NCI-H1105 treated with DMSO at 0.1 percent for 48 hours (cell line): ENCODE results near the gene OR14J1.
"Not testable (repeated sequence)": the region's sequence is repeated elsewhere in the genome, so short reads cannot be mapped to it uniquely, and the experiment has no call there.

Experiments
- DNase-seq: peaks from one replicate; lab custom pipeline; 2025; lab: John Stamatoyannopoulos, UW

OR14J1 gene, protein sequence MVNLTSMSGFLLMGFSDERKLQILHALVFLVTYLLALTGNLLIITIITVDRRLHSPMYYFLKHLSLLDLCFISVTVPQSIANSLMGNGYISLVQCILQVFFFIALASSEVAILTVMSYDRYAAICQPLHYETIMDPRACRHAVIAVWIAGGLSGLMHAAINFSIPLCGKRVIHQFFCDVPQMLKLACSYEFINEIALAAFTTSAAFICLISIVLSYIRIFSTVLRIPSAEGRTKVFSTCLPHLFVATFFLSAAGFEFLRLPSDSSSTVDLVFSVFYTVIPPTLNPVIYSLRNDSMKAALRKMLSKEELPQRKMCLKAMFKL

GRCh38 chr6:29301316-29301715 is at the start of gene OR14J1:
TSS of gene OR14J1 (plus strand) at chr6:29301701. CDS start at chr6:29306690, 4,989 bp downstream.
- no peak for DNase-seq

DNA sequence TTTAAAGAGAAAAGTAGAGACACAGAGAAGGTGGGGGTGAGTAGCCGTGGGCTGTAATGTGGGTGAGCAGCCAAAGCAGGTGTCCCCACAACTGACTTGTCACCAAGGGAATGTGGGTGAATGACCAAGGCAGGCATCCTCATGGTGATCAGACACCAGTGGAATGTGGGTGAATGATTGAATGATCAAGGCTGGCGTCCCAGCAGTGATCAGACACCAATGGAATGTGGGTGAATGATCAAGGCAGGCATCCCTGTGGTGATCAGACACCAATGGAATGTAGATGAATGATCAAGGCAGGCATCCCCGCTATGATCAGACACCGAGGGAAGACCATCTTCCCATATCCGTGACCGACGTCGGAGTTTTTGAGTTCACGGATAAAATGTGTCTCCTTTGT is 49.8 kb upstream of the OR14J1 start:
- no peak for DNase-seq

- DNase-seq, result no peak
These were observed 46.0 kb upstream of the OR14J1 start for GRCh38 chr6:29255530-29255929.

GRCh38 chr6:29259721-29260120 is 41.8 kb upstream of the OR14J1 start:
- no peak for DNase-seq

DNA sequence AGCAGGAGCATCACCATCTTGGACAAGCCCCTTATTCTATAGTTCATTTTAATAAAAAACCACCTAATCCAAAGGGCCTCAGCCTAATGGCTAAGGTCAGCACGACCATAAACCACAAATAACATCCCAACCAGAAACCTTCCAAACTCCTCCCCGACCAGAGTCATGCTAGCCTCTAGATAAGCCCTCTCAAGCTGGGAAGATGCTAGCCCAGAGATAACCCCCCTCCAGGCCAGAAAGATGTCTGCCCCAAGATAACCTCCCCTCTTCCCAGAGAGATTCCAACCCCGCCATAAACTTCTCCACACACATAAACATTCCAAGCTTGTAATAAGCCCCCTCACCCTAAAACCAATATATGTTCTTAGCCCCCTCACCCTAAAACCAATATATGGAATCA is 38.5 kb upstream of the OR14J1 start:
- DNase-seq, result no peak

- no peak for DNase-seq
These were observed 7.0 kb upstream of the OR14J1 start for GRCh38 chr6:29294499-29294914.

DNA sequence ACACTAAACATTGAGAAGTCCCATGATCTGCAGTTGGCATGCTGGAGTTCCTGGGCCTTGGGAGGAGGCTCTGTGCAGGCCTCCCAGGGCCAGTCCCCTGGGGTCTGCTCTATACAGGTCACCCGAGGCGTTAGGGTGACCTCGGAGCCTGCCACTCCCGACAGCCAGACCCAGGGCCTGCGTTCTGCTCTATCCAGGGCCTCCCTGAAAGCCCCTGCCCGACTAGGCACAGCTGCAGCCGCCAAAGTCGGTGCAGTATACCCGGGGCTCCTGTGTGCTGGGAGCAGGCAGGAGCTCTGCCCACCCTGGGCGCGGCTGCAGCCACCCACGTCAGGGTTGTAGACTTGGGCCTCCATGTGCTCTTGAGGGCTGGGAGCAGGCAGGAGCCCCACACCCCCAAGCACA is 6.3 kb upstream of the OR14J1 start:
- DNase-seq, result no peak

DNA sequence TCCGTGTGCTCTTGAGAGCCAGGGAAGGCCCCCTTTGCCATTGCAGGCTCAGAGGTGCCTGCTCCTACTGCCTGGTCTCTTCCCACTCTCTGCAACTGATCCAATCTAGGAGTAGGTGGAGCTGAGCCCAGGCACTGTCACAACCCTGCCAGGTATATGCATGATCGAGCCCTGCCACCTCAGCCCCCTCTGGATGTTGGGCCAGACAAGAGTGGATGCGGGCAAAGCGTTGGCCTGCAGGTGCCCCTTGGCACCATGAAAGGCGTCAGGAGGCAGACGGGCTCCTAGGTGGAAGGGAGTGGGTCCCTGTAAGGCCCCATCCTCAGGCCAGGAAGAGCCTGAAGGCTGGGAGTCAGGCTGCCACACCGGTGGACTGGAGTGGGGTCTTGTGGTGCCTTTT is 5.9 kb upstream of the OR14J1 start:
- no peak for DNase-seq

DNA sequence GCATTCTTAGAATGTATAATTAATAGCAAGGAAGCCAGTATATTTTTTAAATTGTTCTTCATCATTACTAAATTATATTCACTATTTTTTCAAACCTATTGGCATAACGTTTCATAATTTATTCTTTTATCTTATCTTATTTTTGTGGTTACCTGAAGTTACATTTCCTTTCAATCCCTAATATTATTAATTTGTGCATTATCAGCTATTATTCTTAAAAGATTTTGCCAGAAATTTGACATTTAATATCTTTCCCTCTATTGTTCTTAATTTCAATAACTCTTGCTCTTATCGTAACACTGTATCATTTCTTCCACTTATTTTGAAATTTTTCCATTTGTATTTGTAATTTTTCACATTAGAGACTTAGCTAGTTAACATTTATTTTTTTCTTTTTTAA is 18.4 kb downstream of the OR14J1 start:
- no peak for DNase-seq

DNA sequence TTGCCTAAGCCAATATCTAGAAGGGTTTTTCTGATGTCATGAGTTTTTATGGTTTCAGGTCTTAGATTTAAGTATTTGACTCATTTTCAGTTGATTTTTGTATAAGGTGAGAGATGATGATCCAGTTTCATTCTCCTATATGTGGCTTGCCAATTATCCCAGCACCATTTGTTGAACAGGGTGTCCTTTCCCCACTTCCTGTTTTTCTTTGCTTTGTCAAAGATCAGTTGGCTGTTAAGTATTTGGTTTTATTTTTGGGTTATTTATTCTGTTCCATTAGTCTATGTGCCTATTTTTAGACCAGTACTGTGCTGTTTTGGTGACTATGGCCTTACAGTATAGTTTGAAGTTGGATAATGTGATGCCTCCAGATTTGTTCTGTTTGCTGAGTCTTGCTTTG is 21.8 kb downstream of the OR14J1 start:
- not testable (repeated sequence) for DNase-seq

DNA sequence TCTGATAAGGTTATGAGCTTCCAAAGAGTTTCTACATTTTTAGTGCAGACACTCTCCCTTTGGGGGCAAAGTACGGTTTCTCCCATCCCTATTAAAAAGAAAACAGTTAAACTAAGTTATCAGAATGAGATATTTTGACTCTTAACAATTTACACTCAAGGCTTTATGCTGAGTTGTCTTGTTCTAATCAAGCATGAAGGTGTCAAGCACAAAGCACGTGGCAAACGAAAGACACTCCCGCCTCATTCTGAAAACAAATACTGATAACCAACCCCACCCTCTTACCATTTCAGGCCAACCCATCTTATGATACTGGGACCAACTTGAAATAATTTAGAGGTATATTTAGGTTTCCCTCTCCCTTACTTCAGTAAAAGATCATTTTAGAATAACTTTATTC is 24.3 kb downstream of the OR14J1 start:
- DNase-seq, result no peak

DNA sequence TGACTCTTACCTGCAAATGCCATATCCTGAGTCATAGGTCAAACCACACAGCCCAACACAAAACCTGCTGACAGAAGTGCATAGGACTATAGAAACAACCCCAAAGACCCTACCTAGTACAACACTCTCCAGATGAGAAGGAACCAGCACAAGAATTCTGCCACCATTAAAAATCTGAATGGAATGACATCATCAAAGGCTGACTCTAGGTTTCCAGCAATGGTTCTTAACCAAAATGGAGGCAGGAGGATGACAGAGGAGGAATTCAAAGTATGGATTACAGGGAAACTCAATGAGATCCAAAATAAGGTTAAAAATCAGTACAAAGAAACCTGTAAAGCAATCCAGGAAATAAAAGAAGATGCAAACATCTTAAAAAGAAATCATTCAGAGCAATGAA is 31.2 kb downstream of the OR14J1 start:
- DNase-seq, result no peak

DNA sequence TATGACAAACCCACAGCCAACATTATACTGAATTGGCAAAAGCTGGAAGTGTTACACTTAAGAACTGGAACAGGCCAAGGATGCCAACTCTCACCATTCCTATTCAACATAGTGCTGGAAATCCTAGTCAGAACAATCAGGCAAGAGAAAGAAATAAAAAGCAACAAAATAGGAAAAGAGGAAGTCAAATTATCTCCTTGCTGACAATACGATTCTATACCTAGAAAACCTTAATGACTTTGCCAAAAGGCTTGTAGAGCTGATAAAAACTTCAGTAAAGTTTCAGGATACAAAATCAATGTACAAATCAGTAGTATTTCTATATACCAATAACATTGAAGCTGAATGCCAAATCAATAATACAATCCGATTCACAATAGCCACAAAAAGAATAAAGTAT is 34.8 kb downstream of the OR14J1 start:
- no peak for DNase-seq

DNA sequence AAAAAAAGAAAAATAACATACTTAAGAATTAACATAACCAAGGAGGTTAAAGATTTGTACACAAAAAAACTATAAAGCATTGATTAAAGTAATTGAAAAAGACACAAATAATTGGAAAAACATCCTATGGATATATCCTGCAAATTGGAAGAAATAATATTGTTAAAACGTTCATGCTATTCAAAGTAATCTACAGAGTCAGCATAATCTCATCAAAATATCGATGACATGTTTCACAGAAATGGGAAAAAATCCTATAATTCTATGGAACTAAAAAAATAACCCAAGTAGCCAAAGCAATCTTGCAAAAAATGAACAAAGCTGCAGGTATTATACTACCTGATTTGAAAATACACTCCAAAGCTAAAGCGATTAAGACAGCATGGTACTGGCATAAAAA is 43.9 kb downstream of the OR14J1 start:
- DNase-seq, result no peak

GRCh38 chr6:29349348-29349747 is 47.8 kb downstream of the OR14J1 start:
- DNase-seq, result not testable (repeated sequence)

DNA sequence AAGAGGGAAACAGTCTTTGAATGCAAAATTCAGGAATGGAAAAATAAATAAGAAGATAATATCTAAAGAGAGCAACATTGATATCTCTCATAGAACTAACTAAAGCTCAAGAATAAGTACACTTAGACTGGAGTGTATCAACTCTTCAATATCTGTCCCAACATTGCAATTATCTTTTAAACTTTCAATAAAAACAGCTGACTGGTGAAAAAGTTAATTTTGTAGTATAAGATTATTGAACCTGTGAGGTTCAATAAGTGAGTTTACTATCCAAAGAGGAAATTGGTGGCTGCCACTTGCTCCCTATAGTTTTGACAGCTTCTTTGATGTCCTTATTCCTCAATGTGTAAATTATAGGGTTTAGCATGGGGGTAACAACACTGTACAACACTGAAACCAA is 53.5 kb downstream of the OR14J1 start:
- DNase-seq, result no peak

DNA sequence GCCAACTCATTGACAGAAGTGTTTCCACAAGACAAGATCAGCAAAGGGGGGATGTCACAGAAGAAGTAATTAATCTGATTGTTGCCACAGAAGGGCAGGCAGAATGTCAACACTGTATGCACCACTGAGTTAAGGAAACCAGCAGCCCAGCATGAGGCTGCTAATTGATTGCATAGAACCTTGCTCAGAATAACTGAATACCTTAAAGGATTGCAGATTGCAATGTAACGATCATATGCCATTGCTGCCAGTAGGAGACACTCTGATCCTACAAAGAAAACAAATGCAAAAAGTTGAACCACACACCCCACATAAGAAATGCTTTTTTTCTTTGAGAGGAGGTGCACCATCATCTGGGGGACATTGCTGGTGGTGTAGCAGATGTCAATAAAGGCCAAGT is 54.1 kb downstream of the OR14J1 start:
- no peak for DNase-seq
